Measurements from ENCODE around the gene OPHN1.
"Not testable (repeated sequence)": the region's sequence is repeated elsewhere in the genome, so short reads cannot be mapped to it uniquely, and the experiment has no call there.

OPHN1 gene

GRCh38 chrX:68343551-68343950 lies 89.7 kb downstream of the OPHN1 start:
- no peaks in the 10 kb centered on the region for H3K9me3 ChIP-seq (ENCODE audit: control insufficient read depth, low read length)
- H3K9ac ChIP-seq (ENCODE audit: low read length): no peak overlapping the region
- H3K27me3 ChIP-seq (ENCODE audit: control insufficient read depth, insufficient read depth, low read length): no peaks in the 10 kb centered on the region
- no peaks in the 10 kb centered on the region for H3K36me3 ChIP-seq (ENCODE audit: control insufficient read depth, insufficient read depth, low read length)
- H3K4me1 ChIP-seq (ENCODE audit: control insufficient read depth, insufficient read depth, low read length): no peaks in the 10 kb centered on the region
- no peak overlapping the region for H3K4me3 ChIP-seq (ENCODE audit: low read length)

GRCh38 chrX:68332201-68332731 lies 101.0 kb downstream of the OPHN1 start:
- no peaks in the 10 kb centered on the region for H3K36me3 ChIP-seq (ENCODE audit: control insufficient read depth, insufficient read depth, low read length)
- no peak overlapping the region for H3K9ac ChIP-seq (ENCODE audit: low read length)
- H3K4me1 ChIP-seq (ENCODE audit: control insufficient read depth, insufficient read depth, low read length): no peaks in the 10 kb centered on the region
- no peaks in the 10 kb centered on the region for H3K27me3 ChIP-seq (ENCODE audit: control insufficient read depth, insufficient read depth, low read length)
- no peaks in the 10 kb centered on the region for H3K9me3 ChIP-seq (ENCODE audit: control insufficient read depth, low read length)
- H3K4me3 ChIP-seq (ENCODE audit: low read length): no peak overlapping the region

GRCh38 chrX:68326841-68327240 lies 106.5 kb downstream of the OPHN1 start:
- not testable (repeated sequence) for H3K36me3 ChIP-seq (ENCODE audit: control insufficient read depth, insufficient read depth, low read length); H3K9me3 ChIP-seq (ENCODE audit: control insufficient read depth, low read length); H3K4me1 ChIP-seq (ENCODE audit: control insufficient read depth, insufficient read depth, low read length); H3K9ac ChIP-seq (ENCODE audit: low read length); H3K4me3 ChIP-seq (ENCODE audit: low read length); H3K27me3 ChIP-seq (ENCODE audit: control insufficient read depth, insufficient read depth, low read length)

GRCh38 chrX:68307769-68308168 lies 125.5 kb downstream of the OPHN1 start:
- H3K9ac ChIP-seq (ENCODE audit: low read length): no peak overlapping the region
- no peaks in the 10 kb centered on the region for H3K36me3 ChIP-seq (ENCODE audit: control insufficient read depth, insufficient read depth, low read length)
- H3K27me3 ChIP-seq (ENCODE audit: control insufficient read depth, insufficient read depth, low read length): no peaks in the 10 kb centered on the region
- no peak overlapping the region for H3K4me3 ChIP-seq (ENCODE audit: low read length)
- no peaks in the 10 kb centered on the region for H3K9me3 ChIP-seq (ENCODE audit: control insufficient read depth, low read length)
- no peaks in the 10 kb centered on the region for H3K4me1 ChIP-seq (ENCODE audit: control insufficient read depth, insufficient read depth, low read length)

- no peaks in the 10 kb centered on the region for H3K27me3 ChIP-seq (ENCODE audit: control insufficient read depth, insufficient read depth, low read length)
- no peak overlapping the region for H3K9ac ChIP-seq (ENCODE audit: low read length)
- H3K36me3 ChIP-seq (ENCODE audit: control insufficient read depth, insufficient read depth, low read length): no peaks in the 10 kb centered on the region
- no peaks in the 10 kb centered on the region for H3K4me1 ChIP-seq (ENCODE audit: control insufficient read depth, insufficient read depth, low read length)
- H3K9me3 ChIP-seq (ENCODE audit: control insufficient read depth, low read length): no peaks in the 10 kb centered on the region
- no peak overlapping the region for H3K4me3 ChIP-seq (ENCODE audit: low read length)
These were observed 128.7 kb downstream of the OPHN1 start for GRCh38 chrX:68304602-68305001.

GRCh38 chrX:68299898-68300297 lies 133.4 kb downstream of the OPHN1 start:
- no peaks in the 10 kb centered on the region for H3K4me1 ChIP-seq (ENCODE audit: control insufficient read depth, insufficient read depth, low read length)
- H3K9me3 ChIP-seq (ENCODE audit: control insufficient read depth, low read length): no peaks in the 10 kb centered on the region
- H3K4me3 ChIP-seq (ENCODE audit: low read length): no peak overlapping the region

GRCh38 chrX:68292471-68292870 lies 140.8 kb downstream of the OPHN1 start:
- no peaks in the 10 kb centered on the region for H3K9me3 ChIP-seq (ENCODE audit: control insufficient read depth, low read length)
- H3K36me3 ChIP-seq (ENCODE audit: control insufficient read depth, insufficient read depth, low read length): no peaks in the 10 kb centered on the region
- H3K27me3 ChIP-seq (ENCODE audit: control insufficient read depth, insufficient read depth, low read length): no peaks in the 10 kb centered on the region
- H3K4me3 ChIP-seq (ENCODE audit: low read length): no peak overlapping the region
- H3K9ac ChIP-seq (ENCODE audit: low read length): no peak overlapping the region
- no peaks in the 10 kb centered on the region for H3K4me1 ChIP-seq (ENCODE audit: control insufficient read depth, insufficient read depth, low read length)

More at GRCh38 chrX:68299898-68300297, 133.4 kb downstream of the OPHN1 start:
- Histone ChIP-seq H3K27me3 (ENCODE audit: control insufficient read depth, insufficient read depth, low read length) (no peaks in the 10 kb centered on the region), H3K36me3 (ENCODE audit: control insufficient read depth, insufficient read depth, low read length) (no peaks in the 10 kb centered on the region), H3K9ac (ENCODE audit: low read length) (no peak overlapping the region)

- Histone ChIP-seq H3K9ac (ENCODE audit: low read length) (no peak overlapping the region), H3K9me3 (ENCODE audit: control insufficient read depth, low read length) (no peaks in the 10 kb centered on the region), H3K36me3 (ENCODE audit: control insufficient read depth, insufficient read depth, low read length) (no peaks in the 10 kb centered on the region), H3K27me3 (ENCODE audit: control insufficient read depth, insufficient read depth, low read length) (no peaks in the 10 kb centered on the region), H3K4me1 (ENCODE audit: control insufficient read depth, insufficient read depth, low read length) (no peaks in the 10 kb centered on the region), H3K4me3 (ENCODE audit: low read length) (no peak overlapping the region)
These were observed 145.2 kb downstream of the OPHN1 start for GRCh38 chrX:68288127-68288526.

- Histone ChIP-seq H3K4me3 (ENCODE audit: low read length) (no peak overlapping the region), H3K9me3 (ENCODE audit: control insufficient read depth, low read length) (no peaks in the 10 kb centered on the region), H3K9ac (ENCODE audit: low read length) (no peak overlapping the region), H3K4me1 (ENCODE audit: control insufficient read depth, insufficient read depth, low read length) (no peaks in the 10 kb centered on the region), H3K27me3 (ENCODE audit: control insufficient read depth, insufficient read depth, low read length) (no peaks in the 10 kb centered on the region), H3K36me3 (ENCODE audit: control insufficient read depth, insufficient read depth, low read length) (no peaks in the 10 kb centered on the region)
These were observed 145.9 kb downstream of the OPHN1 start for GRCh38 chrX:68287419-68287818.

GRCh38 chrX:68286980-68287379 lies 146.3 kb downstream of the OPHN1 start:
- Histone ChIP-seq H3K9ac (ENCODE audit: low read length) (no peak overlapping the region), H3K27me3 (ENCODE audit: control insufficient read depth, insufficient read depth, low read length) (no peaks in the 10 kb centered on the region)

GRCh38 chrX:68286076-68286475 lies 147.2 kb downstream of the OPHN1 start:
- H3K4me3 ChIP-seq (ENCODE audit: low read length): no peak overlapping the region
- H3K9ac ChIP-seq (ENCODE audit: low read length): no peak overlapping the region
- H3K27me3 ChIP-seq (ENCODE audit: control insufficient read depth, insufficient read depth, low read length): no peaks in the 10 kb centered on the region
- no peaks in the 10 kb centered on the region for H3K4me1 ChIP-seq (ENCODE audit: control insufficient read depth, insufficient read depth, low read length)
- H3K36me3 ChIP-seq (ENCODE audit: control insufficient read depth, insufficient read depth, low read length): no peaks in the 10 kb centered on the region
- H3K9me3 ChIP-seq (ENCODE audit: control insufficient read depth, low read length): no peaks in the 10 kb centered on the region

More at GRCh38 chrX:68286980-68287379, 146.3 kb downstream of the OPHN1 start:
- H3K36me3 ChIP-seq (ENCODE audit: control insufficient read depth, insufficient read depth, low read length): no peaks in the 10 kb centered on the region
- H3K4me3 ChIP-seq (ENCODE audit: low read length): no peak overlapping the region
- H3K9me3 ChIP-seq (ENCODE audit: control insufficient read depth, low read length): no peaks in the 10 kb centered on the region
- no peaks in the 10 kb centered on the region for H3K4me1 ChIP-seq (ENCODE audit: control insufficient read depth, insufficient read depth, low read length)

GRCh38 chrX:68284281-68284904 lies 148.9 kb downstream of the OPHN1 start:
- no peaks in the 10 kb centered on the region for H3K36me3 ChIP-seq (ENCODE audit: control insufficient read depth, insufficient read depth, low read length)

GRCh38 chrX:68273887-68274286 lies 159.4 kb downstream of the OPHN1 start:
- H3K9me3 ChIP-seq (ENCODE audit: control insufficient read depth, low read length): no peaks in the 10 kb centered on the region
- H3K9ac ChIP-seq (ENCODE audit: low read length): no peak overlapping the region
- no peaks in the 10 kb centered on the region for H3K36me3 ChIP-seq (ENCODE audit: control insufficient read depth, insufficient read depth, low read length)

More at GRCh38 chrX:68284281-68284904, 148.9 kb downstream of the OPHN1 start:
- H3K27me3 ChIP-seq (ENCODE audit: control insufficient read depth, insufficient read depth, low read length): no peaks in the 10 kb centered on the region
- H3K9me3 ChIP-seq (ENCODE audit: control insufficient read depth, low read length): no peaks in the 10 kb centered on the region
- H3K4me3 ChIP-seq (ENCODE audit: low read length): no peak overlapping the region
- H3K4me1 ChIP-seq (ENCODE audit: control insufficient read depth, insufficient read depth, low read length): no peaks in the 10 kb centered on the region
- H3K9ac ChIP-seq (ENCODE audit: low read length): no peak overlapping the region

More at GRCh38 chrX:68273887-68274286, 159.4 kb downstream of the OPHN1 start:
- Histone ChIP-seq H3K4me1 (ENCODE audit: control insufficient read depth, insufficient read depth, low read length) (no peaks in the 10 kb centered on the region), H3K27me3 (ENCODE audit: control insufficient read depth, insufficient read depth, low read length) (no peaks in the 10 kb centered on the region), H3K4me3 (ENCODE audit: low read length) (no peak overlapping the region)

Data from mucosa of stomach (tissue), 1 donor.